GM19455 (cell line): ENCODE results near the gene TMED10.
"Not testable (repeated sequence)": the region's sequence is repeated elsewhere in the genome, so short reads cannot be mapped to it uniquely, and the experiment has no call there.

Experiments
- ATAC-seq: cut with Tn5 transposase; IDR thresholded peaks from one replicate; pipeline ENCODE4 v1.9.1; 2021; ENCODE audit not compliant: unreplicated experiment

Gene TMED10

DNA sequence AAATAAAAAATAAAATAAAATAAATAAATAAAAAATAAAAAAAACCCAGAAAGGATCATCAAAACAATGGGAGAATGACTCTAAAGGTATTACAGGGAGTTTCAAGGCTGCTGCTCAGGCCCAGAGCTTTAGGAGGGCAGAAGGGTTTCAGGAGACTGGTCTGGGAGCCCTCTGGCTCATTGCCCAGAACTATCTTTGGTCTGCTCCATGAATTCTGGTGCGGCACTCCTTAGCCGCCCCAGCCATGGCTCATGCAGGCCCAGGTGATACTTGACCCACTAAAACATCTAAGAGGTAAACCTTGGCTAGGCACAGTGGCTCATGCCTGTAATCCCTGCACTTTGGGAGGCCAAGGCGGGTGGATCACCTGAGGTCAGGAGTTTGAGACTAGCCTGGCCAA, 14.7 kb upstream of the TMED10 start:
- ATAC-seq: no peak

DNA sequence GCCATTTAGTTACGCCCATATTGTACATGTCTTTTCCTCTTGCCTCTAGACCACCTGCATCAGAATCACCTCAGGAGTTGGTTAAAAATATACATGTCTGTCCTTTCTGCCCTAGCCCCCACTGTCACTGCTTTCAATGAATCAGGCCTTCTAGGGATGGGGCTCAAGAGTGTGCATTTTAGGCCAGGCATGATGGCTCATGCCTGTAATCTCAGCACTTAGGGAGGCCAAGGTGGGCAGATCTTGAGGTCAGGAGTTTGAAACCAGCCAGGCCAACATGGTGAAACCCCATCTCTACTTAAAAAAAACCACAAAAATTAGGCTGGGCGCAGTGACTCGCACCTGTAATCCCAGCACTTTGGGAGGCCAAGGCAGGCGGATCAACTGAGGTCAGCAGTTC, 13.6 kb upstream of the TMED10 start:
- ATAC-seq: no peak

DNA sequence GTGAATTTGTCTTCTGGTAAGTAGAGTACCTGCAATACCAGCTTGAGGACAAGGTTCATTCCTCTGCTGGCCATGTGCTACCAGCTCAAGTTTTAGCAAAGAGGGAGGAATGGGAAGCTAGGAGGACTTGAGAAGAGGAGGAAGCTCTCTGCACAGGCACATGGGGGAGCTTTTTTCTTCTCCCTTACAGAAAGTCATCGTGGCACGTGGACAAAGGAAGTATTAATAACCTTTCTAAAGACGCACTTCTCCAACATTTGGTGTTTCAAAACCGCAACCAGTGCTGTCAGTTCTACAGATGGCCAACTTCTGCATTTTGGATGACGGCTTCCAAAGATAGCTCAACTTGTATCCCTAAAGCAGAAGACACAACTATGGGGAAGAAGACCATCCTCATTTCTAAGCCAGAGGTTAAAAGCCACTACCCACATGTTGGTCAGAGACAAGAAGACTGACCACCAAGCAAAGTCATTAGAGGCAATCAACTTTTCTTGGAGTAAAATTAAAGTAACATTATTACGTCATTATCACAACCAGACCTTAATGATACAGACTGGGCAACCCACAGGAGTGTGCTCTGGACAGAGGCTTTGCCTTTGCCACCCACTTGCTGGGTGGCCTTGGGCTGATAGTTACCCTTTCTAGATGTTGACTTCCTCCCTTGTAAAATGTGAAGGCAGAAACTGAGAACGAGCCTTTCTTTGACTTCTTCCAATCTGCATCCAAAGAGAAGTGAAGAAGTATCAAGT, 12.3 kb upstream of the TMED10 start:
- ATAC-seq: no peak

DNA sequence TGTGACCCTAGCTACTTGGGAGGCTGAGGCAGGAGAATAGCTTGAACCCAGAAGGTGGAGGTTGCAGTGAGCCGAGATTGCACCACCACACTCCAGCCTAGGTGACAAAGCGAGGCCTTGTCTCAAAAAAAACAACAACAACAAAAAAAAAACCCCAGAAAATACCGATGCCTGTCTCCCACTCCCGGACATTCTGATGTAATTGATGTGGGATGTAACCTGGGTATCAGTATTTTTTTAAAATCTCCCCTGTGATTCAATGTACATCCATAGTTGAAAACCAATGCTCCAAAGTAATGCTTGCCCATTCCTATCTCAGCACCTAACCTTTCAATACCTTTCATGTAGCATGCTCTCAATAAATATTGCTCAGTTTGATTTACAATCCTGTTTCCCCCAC, 11.7 kb upstream of the TMED10 start:
- no peak for ATAC-seq

DNA sequence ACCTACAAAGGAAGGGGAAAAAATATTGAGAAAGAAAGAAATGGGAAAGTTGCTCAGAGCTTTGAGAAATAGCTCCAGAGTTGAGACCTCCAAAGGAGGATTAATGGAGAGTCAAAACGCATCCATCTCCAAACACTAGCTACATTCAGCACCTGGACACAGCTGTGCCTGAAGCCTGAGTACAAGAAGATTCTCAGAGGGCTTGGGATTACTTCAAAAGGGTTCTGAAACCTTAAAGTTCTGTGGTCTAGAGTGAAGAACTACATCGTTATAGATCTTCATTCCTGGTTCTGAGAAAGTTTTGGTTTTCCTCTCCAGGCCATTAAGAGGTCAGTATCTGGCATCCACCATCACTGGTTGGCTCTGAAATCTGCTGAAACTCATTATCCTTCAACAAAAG, 10.5 kb upstream of the TMED10 start:
- no peak for ATAC-seq

DNA sequence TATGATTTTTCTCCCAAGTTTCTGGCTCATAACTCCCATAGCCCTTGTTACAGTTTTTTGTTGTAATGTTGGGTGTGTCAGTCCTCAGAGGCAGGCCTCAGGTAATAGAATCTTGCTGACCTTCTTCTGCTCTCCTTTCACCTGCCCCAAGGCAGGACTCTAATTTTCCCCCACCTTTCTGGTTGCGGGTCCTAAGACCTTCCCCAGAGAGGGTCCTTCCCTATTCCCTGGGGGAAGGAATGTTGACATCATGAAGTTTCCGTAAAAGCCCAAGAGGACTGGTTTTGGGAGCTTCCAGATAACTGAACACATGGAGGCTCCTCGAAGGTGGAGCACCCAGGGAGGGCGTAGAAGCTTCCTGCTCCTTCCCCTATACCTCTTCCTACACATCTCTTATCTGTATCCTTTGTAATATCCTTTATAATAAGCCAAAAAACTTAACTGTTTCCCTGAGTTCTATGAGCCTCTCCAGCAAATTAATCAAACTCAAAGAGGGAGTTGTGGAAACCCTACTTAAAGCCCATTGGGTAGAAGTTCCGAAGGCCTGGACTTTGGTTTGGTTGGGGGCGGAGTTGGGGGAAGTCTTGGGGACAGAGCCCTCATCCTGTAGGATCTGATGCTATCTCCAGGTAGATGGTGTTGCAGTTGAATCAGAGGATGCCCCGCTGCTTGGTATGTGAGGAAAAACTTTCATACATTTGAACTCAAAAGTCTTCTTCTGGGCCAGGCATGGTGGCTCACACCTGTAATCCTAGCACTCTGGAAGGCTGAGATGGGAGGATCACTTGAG, 9.0 kb upstream of the TMED10 start:
- ATAC-seq: no peak

DNA sequence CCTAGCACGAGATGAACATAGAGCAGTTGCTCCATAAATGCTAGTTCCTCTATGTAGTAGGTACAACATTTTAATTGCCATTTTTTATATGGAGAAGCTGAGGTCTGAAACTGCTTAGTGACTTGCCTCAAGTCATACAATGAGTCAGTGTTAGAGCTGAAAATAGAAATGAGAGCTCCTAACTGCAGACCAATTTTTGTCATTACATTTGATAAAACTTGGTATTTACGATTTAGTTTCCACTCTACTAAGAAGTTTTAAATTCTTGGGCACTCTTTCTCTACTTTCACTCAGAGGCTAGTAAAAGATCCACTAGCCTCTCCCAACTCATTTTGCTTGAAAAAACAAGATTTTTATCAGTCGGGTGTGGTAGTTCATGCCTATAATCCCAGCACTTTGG, 8.1 kb upstream of the TMED10 start:
- no peak for ATAC-seq

DNA sequence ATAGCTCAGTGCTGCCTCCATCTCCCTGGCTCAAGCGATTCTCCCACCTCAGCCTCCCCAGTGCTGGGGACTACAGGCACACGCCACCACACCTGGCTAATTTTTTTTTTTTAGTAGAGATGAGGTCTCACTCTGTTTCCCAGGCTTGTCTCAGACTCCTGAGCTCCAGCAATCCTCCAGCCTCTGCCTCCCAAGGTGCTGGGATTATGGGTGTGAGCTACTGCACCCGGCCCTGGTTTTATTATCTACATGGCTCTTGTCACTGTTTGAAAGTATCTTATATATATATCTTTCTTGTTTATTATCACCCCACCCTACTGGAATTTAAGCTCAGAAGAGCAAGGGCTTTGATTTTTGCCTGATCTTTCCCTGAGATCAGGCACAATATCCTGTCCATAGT, 7.6 kb upstream of the TMED10 start:
- no peak for ATAC-seq

DNA sequence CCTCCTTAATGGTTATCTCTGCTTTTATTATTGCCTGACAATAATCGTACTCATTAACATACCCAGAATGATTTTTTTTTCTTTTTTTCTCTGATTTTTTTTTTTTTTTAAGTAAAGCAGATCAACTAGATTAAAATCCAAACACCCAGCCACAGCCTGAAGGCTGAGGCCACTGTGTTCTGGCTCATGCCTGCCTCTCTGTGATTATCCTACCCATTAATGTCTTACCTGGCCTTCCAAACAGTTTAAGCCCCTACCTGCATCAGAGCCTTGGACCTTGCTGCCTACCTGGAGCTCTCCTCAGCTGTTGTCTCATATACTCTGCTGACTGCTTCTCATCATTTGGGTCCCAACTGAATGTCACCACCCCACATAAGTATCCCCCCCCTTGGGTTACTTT, 6.8 kb upstream of the TMED10 start:
- no peak for ATAC-seq

DNA sequence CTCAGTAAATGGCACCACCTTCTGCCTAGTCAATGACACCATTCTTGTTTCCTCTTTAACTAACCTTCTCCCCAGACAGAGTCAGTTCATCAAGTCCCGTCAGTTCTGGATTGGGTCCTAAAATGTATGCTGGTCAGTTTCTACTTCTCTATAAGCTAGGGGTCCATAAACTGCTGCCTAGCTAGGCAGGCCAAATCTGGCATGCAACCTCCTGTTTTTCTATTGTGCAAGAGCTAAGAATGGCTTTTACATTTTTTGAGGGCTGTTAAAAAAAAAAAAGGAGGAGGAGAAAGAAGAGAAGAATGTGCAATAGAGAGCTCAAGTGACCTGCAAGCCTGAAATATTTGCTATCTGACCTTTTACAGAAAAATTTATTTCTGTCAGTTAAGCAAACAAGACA, 6.4 kb upstream of the TMED10 start:
- ATAC-seq: no peak

DNA sequence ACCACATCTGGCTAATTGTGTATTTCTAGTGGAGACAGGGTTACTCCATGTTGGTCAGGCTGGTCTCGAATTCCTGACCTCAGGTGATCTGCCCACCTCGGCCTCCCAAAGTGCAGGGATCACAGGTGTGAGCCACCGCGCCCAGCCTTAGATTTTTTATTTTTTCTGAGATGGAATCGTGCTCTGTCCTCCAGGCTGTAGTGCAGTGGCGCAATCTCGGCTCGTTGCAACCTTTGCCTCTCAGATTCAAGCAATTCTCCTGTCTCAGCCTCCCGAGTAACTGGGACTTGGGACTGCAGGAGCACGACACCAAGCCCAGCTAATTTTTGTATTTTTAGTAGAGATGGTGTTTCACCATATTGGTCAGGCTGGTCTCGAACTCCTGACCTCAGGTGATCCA, 5.8 kb upstream of the TMED10 start:
- not testable (repeated sequence) for ATAC-seq

DNA sequence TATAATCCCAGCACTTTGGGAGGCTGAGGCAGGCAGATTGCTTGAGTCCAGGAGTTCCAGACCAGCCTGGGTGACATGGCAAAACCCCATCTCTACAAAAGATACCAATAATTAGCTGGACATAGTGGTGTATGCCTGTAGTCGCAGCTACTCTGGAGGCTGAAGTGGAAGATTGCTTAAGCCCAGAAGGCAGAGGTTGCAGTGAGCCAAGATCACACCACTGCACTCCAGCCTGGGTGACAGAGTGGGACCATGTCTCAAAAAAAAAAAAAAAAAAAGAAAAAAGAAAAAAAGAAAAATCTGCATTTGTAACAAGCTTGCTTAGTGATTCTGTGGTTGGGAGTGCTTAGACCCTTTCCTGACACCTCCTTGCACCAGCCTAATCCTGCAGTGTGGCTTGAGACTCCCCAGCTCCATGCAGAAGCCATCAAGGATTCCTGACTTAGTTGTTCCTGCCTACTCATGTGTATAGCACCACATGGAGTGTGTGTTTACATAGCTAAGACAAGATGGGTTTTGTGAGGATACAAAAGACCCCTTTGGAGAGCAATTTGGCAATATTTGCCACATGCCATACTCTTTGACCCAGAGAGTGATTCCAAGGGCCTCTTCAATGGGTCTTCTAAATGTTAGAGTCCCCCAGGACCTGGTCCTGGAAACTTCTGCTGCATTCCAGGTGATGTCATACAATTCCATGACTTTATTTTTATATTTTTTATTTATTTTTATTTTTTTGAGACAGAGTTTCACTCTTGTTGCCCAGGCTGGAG, 5.1 kb upstream of the TMED10 start:
- no peak for ATAC-seq

DNA sequence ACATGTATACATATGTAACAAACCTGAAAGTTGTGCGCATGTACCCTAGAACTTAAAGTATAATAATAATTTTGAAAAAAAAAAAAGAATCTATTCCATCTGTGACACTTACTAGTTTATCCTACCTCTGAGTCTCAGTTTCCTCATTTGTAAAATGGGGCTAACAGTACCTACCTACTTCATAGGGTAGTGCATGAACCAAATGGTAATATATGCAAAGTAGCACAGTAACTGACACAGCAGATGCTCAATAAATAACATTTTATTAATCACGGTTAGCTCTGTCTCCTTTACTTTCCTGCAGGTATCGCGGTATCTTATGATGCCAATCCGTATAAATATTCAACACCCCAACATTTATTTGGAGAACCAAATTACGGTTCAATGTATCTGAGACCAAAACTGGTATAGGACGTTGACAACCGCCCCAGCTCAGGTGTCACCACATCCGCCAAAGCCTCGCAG, 703 bp downstream of the TMED10 start:
- ATAC-seq: peak; percentile 17

DNA sequence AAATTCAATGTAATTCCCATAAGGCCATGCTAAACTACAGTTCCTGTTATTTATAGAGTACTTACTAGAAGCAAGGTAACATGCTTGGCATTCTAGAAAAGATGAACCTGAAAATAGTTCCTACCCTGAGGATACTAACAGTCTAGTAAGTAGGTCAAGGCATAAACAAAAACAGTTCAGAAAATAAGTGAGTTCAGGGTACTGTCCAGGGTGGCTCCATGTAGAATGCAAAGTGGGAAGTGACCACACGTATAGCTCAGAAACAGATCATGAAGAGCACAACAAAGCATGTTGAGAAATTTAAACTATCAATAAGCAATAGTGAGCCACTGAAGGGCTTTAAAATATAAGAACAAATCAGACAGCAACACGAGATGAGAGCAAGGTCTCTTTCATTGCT, 2.3 kb downstream of the TMED10 start:
- ATAC-seq: no peak

DNA sequence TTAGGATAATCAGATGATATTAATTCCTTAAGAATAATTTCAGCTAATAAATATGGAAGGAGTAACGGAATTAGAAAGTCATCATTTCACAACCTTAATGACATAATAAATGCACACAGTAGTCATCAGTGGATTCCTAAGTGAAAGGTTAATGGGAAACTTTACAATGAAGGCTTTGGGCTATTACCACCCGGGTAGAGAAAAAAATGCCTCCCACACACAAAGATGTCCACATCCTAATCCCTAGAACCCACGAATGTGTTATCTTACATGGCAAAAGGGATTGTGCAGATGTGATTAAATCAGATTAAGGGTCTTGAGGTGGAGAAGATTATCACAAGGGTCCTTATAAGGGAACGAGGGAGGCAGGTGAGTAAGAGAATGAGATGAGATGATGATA, 5.6 kb downstream of the TMED10 start:
- no peak for ATAC-seq

DNA sequence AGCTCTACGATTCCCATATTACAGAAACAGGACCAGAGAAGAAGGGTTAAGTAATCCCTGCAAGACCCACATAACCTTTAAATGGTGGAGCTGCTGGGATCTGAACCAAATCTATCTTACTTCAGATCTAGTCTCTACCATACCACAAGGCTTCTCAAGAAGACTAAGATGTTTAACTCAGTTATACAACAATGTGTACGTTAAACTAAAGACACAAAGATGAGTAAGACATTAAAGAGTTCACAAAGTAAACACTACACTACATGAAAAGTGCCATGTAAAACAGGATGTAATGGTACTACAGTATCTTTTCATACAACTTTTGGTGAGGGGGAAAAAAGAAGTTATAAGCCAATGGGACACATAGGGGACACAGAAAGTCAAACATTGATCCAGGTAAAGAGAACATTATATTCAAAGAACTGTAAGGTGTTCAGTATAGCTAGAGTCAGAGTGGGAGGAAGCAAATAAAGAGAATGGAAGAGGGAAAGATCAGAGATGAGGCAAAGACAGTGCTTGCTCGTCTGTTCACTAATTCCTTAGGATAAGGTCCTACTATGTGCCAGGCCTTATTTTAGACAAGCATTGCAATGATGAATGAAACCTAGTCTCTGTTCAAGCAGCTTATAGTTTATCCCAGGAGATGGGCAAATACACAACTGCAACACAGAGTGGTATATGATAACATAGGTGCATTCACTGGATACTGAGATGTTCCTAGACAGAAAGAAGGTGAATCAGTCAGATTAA, 7.7 kb downstream of the TMED10 start:
- ATAC-seq: no peak

DNA sequence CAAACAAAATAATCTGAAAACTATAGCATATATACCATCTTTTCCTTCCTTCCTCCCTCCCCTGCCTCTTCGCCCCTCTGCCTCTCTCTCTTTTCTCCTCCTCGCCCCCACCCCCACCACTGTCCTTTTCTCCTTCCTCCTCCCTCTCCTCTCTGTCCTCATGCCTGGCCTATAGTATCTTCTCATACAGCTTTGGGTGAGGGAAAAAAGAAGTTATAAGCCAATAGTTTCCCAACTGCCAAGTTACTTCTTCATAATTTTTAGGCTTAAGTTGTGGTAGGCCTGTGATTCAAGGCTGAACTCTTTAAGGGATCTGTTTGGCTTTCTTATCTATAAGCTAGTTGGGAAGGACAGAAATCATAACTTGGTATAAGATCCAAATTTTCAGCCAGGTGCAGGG, 9.1 kb downstream of the TMED10 start:
- ATAC-seq: no peak

DNA sequence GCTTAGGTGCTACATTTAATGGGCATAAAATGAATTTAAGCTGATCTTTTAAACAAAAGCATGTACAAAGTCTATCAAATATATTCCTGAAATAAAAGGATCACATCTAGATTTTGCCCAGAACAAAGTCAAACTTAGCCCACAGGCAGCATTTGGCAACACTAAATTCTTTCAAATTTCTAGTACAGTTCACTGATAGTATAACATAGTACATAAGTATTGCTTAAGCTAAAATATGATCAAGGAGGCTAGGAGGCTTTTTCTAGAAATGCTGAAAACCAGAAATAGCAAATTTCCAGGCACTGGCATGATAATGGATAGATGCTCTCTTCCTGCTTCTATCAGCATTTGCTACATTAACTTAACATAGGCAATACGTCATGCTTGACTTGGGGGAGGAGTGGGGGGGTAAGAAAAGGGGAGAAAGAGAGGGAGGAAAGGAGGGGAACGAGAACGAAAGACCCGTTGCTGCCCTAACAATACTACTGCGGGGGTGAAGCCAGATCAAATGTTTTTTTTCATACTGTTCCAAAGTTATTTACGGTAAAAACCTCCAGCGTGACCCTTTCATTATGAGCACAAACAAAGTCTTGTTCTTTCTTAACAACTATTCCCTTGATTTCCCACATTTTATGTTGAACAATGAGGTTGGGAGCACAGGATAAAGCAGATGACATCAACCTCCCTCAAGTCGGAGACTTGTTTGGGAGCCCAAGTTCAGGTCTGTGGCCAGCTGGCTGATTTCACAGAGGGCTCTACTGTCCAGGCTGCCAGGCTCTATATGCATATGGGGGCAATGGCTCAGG, 10.6 kb downstream of the TMED10 start:
- no peak for ATAC-seq

DNA sequence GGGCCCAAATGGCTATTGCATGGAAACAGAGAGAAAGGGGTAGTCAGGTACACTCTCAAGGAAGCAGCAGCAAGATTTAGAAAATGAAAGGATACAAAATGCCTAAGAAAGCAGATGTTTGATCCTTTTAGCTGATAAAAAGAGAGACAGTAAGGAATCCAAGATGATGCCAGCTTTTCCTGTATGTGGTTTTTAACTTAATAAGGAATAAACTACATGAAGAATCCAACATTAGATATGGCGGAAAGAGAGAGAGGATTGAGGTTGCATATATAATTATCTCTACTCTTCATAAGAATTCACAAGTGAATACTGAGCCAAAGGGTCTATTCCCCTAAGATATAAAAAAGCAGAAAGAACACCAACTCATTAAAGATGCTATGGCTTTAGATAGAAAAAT, 11.6 kb downstream of the TMED10 start:
- ATAC-seq: no peak

DNA sequence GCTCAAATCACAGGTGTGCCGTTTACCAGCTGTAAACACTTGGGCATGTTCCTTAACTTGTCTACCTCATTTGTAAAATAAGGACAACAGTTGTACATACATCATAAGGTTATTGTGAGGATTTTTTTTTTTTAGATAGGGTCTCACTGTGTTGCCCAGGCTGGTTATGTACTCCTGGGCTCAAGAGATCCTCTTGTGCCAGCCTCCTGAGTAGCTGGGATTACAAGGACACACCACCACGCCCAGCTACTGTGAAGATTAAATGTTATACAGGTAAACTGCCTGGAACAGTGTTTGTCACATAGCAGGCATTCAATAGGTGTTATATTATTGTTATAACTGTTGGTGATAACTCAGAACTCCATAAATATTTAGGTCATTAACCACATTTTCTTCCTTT, 12.7 kb downstream of the TMED10 start:
- no peak for ATAC-seq
